Measurements from ENCODE around the gene PIMREG.

The PIMREG gene

GRCh38 chr17:6439951-6440350 lies 4.3 kb upstream of the PIMREG start:
- no peak for DNase-seq

- no peak for DNase-seq
These were observed 1.5 kb upstream of the PIMREG start for GRCh38 chr17:6442775-6443174.

DNA sequence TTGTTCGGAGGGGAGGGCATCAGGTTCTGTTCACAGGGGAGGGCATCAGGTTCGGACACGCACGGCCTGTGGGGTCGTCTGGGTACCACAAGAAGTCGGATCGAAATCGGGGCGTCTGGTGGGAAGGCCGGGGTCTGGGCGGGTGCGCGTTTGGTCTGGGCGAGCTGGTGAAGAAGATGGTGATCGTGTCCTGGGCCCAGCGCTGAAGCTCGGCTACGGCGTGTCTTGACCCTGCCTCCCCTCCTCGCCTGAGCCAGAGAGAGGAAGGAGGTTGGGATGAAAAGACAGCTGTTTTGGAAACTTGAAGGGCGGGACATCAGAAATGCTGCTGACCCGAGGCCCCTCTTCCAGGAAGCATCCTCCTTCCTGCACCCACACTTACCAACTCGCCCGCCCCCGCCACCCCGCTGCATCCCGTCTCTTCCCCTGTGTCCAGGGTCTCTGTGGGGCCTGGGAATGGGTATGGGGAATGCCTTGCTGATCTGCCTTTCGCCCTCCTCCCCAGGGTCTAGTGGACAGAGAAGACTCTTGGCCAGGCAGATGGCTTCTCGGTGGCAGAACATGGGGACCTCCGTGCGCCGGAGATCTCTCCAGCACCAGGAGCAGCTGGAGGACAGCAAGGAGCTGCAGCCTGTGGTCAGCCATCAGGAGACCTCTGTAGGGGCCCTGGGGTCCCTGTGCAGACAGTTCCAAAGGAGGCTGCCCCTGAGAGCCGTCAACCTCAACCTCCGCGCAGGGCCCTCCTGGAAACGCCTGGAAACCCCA lies 498 bp downstream of the PIMREG start:
- DNase-seq = no peak

- DNase-seq = no peak
These were observed 2.4 kb downstream of the PIMREG start for GRCh38 chr17:6446516-6447100.

DNA sequence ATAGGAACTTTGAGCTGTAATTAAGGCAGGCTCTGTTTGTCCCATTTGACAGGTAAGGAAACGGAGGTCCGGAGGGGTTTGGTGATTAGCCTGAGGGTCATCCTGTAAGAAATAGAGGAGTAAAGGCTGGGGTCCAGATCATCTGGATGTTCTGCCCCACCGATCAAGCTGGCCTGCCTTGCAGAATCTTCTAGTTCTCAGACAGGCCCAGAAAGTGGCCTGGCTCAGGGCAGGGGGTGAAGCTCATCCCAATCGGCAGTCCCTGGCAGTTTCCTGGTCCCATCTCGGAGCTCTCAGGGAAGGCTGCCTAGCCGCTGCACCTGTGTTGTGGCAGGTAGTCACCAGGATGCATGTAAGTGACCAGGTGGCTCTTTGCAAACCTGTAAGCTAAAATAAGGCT lies 4.2 kb downstream of the PIMREG start:
- no peak for DNase-seq

- no peak for DNase-seq
These were observed 5.1 kb downstream of the PIMREG start for GRCh38 chr17:6449307-6449706.

GRCh38 chr17:6450926-6451832 lies 6.9 kb downstream of the PIMREG start:
- no peak for DNase-seq

GRCh38 chr17:6452471-6453266 lies 8.4 kb downstream of the PIMREG start:
- DNase-seq = no peak

DNA sequence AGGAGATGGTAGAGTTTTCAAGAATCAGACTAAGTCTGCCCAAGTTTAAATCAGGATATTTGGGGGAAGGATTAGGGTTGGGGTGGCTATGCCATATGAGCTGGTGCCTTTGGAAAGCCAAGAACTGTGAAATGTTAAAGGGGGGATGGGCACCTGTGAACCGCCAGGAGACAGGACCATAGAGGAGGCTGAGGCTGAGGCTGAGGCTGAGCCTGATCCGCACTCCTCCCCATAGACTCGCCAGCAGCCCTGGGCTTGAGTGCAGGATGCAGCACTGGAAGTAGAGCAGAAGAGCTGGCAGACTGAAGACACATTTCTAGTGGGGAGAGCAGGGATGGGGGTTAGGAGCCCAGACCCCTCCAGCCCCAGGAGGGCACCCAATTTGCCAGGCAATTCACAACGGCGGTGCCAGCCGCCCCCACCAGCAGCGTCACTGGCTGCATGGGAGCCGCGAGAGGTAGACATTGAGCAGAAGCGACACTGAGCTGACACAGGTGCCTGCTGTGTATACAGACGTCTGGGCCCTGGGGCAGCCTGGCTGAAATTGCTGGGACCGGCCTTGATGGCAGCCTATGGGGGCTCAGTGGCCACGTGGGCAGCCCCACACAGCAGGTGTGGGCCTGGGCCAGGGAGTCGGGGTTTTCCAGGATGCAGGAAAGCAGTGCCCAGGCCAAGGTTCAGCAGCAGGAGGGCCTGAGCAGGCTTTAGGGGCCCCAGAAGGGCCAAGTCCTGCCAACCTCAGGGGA lies 9.2 kb downstream of the PIMREG start:
- no peak for DNase-seq

DNA sequence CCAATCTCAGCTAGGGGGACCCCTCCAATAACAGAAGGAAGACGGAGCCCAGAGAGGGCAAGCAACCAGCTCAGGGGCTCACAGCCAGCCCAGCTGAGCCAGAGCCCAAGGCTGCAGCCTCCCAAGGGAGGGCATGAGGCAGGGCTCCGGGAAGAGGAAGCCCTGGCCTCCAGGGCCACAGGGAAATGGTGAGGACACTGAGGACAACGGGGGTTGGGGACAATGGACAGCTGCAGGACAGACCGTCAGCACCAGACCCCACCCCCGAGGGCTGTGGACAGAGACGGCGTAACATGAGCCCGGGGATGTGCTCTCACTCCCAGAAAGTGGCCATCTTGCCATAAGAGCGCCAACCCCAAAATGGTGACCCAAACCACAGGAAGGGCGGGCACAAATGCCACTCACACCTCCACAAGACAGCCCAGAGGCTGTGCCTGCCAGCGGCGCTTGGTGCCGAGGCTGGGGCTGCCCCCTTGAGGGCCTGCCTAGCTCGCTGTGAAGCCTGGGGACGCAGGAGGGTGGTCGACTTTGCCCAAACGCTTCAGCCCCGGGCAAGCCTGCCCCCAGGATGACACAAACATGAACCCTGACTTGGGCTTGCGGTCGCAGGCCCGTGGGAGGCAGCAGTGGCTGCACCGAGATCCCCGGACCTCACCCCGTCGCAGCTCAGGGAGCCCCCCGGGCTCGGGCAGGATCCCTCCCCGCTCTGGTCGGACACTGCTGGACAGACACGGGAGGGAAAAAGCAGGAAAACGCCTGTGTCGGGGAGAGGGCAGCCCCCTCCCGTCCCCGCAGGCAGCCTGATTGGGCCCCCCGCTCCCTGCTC lies 10.5 kb downstream of the PIMREG start:
- DNase-seq = no peak

GRCh38 chr17:6455321-6455705 lies 11.1 kb downstream of the PIMREG start:
- no peak for DNase-seq

GRCh38 chr17:6456321-6456720 lies 12.1 kb downstream of the PIMREG start:
- DNase-seq = no peak

DNA sequence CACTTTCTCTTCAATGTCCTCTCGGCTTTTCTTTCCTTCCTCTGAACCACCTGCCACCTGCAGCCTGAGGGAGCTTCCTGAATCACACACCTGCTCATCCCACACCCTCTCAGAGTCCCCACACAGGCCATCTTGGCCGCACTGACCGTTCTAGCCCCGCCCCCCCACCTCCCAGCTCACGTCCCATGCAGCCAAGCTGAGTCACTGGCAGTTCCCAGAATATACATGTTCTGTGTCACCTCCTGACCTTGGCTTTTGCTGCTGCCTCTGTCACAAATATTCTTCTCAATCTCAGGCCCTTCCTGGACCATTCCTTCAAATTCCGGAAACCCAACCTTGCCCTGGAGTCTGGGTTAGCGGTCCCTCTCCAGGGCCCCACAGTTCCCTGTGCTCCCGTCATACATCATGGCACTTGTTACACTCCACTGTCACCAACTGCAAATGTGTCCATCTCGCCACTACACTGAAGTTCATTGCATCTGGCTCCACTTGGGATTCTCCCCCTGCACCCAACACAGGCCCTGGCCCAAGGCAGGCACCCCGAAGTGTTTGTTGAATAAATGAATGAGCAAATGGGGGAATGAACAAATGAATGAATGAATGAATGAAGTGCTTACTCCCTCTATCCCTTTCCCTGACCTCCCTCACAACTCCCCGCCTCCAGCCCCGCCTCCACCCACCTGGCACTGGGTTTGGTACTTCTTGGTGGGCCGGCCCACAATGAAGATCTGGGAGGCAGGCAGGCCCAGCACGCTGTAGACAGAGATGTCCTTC lies 12.8 kb downstream of the PIMREG start:
- DNase-seq = peak; percentile 30

DNA sequence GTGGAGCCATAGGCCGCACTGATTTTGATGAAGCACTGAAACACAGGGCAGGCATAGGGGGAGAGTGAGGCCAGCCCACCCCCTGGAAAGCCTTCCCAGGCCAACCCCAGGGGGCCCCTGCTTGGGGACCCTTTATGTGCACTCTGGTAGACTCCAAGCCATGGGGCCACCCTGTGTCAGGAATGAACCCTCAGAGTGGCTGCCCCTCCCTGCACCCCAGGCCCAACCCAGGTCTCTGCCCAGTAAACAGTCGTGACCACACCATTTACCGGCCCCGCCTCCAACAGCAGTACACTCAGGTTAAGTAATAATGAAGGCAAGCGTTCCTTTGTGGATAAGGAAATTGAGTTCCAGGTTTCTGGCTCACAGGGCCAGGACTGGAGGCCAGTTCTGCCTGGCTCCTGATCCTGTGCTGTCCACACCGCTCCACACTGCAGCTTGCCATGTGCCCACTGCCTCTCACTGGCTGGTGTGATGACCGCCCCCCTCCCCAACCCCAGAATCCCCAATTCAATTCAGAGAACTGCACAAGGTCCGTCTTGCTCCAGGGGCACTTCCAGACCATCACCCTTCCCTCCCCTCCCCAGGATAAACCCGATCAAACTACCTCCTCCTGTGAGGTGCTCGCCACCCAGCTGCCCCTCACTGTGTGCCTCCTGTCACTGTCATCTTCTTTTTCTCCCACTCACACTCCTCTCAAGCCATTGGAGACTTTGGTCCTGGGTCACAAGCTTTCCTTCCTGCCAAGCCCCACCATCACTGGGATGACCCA lies 13.6 kb downstream of the PIMREG start:
- DNase-seq = no peak

GRCh38 chr17:6458460-6458950 lies 14.2 kb downstream of the PIMREG start:
- DNase-seq = no peak

DNA sequence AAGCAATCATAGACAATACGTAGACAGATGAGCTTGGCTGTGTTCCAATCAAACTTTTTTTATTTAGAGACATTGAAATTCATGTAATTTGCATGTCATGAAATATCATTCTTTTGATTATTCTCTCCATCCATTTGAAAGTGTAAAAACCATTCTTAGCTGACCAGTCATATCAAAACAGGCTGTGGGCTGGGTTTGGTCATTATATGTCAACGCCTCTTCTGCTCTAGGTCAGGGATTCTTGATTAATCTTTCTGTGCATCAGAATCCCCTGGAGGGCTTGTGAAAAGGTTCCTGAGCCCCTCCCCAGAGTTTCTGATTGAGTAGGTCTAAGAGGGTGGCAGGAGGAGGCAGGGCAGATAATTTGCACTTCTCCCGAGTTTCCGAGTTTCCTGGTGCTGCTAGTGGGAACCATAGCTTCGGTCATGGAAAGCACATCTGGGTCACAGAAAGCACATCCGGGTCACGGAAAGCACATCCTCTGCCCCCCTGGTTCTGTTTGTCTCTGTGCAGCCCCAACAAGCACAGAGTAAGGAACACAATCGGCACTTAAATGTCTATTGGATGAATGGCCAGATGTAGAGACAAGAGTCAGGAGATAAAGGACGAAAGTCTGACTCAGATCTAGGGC lies 16.4 kb downstream of the PIMREG start:
- no peak for DNase-seq

DNA sequence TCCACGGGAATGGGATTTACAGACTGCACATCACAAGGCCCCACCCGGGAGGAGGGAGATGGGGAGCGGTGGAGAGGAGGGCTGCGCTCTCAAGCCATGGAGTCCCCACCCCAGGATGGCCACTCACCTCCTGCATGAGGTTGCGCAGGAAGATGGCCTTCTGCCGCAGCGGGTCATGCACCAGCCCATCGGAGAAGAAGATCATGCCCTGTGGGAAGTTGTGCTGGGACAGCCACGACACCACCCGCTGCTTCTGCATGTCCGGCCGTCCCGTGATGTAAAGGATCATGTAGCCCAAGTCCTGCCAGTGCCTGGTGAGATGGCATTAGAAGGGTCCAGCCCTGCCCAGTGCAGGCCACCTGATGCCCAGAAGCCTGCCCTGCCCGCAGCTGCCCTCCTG lies 17.0 kb downstream of the PIMREG start:
- no peak for DNase-seq

GRCh38 chr17:6461792-6462524 lies 17.7 kb downstream of the PIMREG start:
- no peak for DNase-seq
